KMS-11 (cell line): Measurements from ENCODE around the gene COLEC12.

ENCODE experiments used
- H2AFZ ChIP-seq: fragments of 200-600 bp; sonication (generic); 2 replicates; pipeline ENCODE4 v1.6.1; 2016; ENCODE audit warnings: antibody characterized with exemption, mixed run types, low read depth
- H3K27ac ChIP-seq: fragments of 200-600 bp; sonication (generic); 2 replicates; pipeline ENCODE4 v1.6.1; 2016; ENCODE audit warnings: mild to moderate bottlenecking, mixed run types
- H3K27me3 ChIP-seq: fragments of 200-600 bp; sonication (generic); 2 replicates; pipeline ENCODE4 v1.6.1; 2017; ENCODE audit warnings: mild to moderate bottlenecking, low read depth, mixed run types, moderate library complexity; ENCODE audit not compliant: insufficient read depth
- H3K36me3 ChIP-seq: fragments of 200-600 bp; sonication (generic); 2 replicates; pipeline ENCODE4 v1.6.1; 2017; ENCODE audit warnings: mild to moderate bottlenecking, mixed run types; ENCODE audit not compliant: insufficient read depth
- H3K4me1 ChIP-seq: fragments of 200-600 bp; sonication (generic); 2 replicates; pipeline ENCODE4 v1.6.1; 2016; ENCODE audit warnings: mild to moderate bottlenecking, low read depth, mixed run types; ENCODE audit not compliant: poor library complexity, severe bottlenecking
- H3K4me2 ChIP-seq: fragments of 200-600 bp; sonication (generic); 2 replicates; pipeline ENCODE4 v1.7.0; 2016; ENCODE audit warnings: mild to moderate bottlenecking, mixed run types
- H3K4me3 ChIP-seq: fragments of 200-600 bp; sonication (generic); IDR thresholded peaks from 2 replicates; pipeline ENCODE4 v1.6.1; 2017; ENCODE audit warnings: low read depth, low read length, mixed read lengths; ENCODE audit not compliant: insufficient read depth
- H3K79me2 ChIP-seq: fragments of 200-600 bp; sonication (generic); 2 replicates; pipeline ENCODE4 v1.6.1; 2016; ENCODE audit warnings: low read depth, mixed run types; ENCODE audit not compliant: insufficient read depth
- H3K9ac ChIP-seq: fragments of 200-600 bp; sonication (generic); 2 replicates; pipeline ENCODE4 v1.6.1; 2016; ENCODE audit warnings: mild to moderate bottlenecking, mixed run types
- H4K20me1 ChIP-seq: fragments of 200-600 bp; sonication (generic); 2 replicates; pipeline ENCODE4 v1.6.1; 2016; ENCODE audit warnings: mild to moderate bottlenecking, mixed run types; ENCODE audit not compliant: insufficient read depth
- TF ChIP-seq, protein P1 (sequence below): fragments of 200-600 bp; sonication (generic); conservative IDR thresholded peaks from 2 replicates; pipeline ENCODE4 v1.6.1; 2017; ENCODE audit warnings: low read depth, mild to moderate bottlenecking, antibody characterized with exemption, low read length, moderate library complexity, mixed read lengths

COLEC12 gene

DNA sequence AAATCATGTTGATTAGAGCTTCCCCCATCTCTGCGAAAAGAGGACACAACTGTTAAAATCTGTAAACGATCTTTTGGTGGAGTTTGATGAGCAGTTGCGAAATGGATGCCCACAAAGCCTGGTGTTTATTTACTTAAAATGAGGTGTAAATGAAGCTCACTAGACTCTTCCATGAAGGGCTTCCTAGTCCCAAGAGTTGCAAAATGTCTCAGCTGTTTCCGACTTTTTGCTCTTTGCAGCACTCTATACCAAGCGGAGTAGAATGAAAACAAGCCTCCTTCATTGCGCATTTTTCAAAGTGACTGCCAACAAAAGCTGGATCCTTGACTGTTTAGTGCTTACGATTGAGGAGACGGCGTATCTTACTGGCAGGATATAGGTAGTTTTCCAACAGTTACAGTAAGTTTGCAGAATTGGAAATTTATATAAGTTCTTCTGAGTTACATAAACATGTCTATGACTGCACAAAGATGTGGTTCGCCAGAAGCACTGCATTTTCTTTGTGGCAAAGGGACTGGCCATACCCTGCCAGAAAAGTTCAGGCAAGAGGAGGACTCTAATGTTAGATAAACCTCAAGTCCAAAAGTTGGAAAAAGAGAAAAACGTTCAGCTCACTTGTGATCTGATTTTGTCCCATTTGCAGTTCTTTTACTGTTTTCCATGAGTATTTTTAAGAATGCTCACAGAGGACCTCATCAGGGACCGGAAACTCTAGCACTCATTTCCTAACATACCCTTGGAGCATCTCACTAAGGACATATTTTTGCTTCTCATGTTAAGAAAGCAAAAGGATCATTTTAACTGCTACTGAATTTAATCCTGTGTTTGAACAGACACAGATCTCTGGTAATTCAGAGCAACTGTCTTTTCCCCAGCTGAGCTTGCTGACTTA is 42.7 kb downstream of the COLEC12 start:
- Histone ChIP-seq H4K20me1 (no peaks in the 10 kb centered on the region), H3K9ac (no peak overlapping the region), H2AFZ (no peak overlapping the region), H3K4me3 (no peak overlapping the region), H3K27me3 (no peaks in the 10 kb centered on the region), H3K27ac (no peak overlapping the region), H3K4me1 (no peaks in the 10 kb centered on the region), H3K79me2 (no peaks in the 10 kb centered on the region), H3K4me2 (no peak overlapping the region), H3K36me3 (no peaks in the 10 kb centered on the region)
- TF ChIP-seq, protein P1, sequence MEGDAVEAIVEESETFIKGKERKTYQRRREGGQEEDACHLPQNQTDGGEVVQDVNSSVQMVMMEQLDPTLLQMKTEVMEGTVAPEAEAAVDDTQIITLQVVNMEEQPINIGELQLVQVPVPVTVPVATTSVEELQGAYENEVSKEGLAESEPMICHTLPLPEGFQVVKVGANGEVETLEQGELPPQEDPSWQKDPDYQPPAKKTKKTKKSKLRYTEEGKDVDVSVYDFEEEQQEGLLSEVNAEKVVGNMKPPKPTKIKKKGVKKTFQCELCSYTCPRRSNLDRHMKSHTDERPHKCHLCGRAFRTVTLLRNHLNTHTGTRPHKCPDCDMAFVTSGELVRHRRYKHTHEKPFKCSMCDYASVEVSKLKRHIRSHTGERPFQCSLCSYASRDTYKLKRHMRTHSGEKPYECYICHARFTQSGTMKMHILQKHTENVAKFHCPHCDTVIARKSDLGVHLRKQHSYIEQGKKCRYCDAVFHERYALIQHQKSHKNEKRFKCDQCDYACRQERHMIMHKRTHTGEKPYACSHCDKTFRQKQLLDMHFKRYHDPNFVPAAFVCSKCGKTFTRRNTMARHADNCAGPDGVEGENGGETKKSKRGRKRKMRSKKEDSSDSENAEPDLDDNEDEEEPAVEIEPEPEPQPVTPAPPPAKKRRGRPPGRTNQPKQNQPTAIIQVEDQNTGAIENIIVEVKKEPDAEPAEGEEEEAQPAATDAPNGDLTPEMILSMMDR, result no peak

DNA sequence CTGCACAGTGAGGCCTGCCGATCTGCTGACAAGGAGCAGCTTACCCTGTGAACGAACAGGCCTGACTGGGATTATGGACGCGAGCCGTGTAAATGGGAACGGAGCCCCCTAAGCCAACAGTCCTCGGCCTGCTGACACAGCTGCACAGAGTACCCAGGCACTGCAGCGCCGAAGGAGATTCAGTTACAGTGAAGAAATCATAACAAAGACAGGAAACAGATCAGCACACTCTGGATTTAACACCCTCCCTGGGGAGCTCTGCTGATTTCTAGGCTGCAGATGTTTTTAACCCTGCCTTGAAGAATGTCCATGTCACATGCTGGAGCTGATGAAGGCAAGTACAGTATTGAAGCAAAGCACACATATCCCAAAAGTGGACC is 43.4 kb downstream of the COLEC12 start:
- TF ChIP-seq, protein P1, result no peak
- Histone ChIP-seq H3K27me3 (no peaks in the 10 kb centered on the region), H3K79me2 (no peaks in the 10 kb centered on the region), H3K4me2 (no peak overlapping the region), H3K36me3 (no peaks in the 10 kb centered on the region), H2AFZ (no peak overlapping the region), H3K9ac (no peak overlapping the region), H3K4me1 (no peaks in the 10 kb centered on the region), H4K20me1 (no peaks in the 10 kb centered on the region), H3K27ac (no peak overlapping the region), H3K4me3 (no peak overlapping the region)

DNA sequence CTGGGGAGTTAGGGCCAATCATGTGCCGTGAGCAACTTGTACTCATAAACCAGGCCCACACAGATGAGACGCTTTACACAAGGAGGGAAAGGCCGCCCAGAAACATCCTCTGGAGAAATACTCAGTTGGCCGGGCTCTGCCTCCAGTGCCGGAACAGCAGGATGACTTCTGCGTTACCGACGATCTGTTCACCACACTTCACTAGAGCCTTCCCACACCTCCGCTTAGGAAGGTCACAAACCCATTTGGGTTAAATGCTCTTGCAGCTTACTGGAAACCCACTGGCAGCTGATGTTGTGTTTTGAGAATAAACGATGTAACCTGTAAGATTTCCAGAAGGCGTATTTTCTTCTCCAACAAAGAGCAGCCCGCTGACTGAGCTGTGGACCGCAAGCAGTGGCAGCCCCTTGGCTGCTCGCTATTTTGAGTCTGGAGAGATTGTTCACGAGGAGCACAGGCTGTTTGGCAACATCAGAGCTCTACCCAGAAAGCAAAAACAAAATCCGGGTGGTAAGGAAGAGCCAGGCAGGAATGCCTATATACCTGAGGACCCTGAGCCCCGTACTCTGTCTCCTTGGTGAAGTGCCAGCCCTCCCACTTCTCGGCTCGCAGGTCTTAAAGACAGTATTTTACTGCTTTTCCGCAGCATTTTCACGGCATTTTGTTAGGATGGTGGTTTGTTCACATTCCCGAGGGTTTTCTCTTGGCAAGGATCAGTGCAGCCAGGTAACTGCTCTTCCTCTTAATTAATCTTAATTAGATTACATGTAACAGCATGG is 44.0 kb downstream of the COLEC12 start:
- Histone ChIP-seq H3K36me3 (no peaks in the 10 kb centered on the region), H2AFZ (no peak overlapping the region), H3K4me1 (no peaks in the 10 kb centered on the region), H3K27ac (no peak overlapping the region), H3K4me3 (no peak overlapping the region), H3K79me2 (no peaks in the 10 kb centered on the region), H3K27me3 (no peaks in the 10 kb centered on the region), H3K9ac (no peak overlapping the region), H3K4me2 (no peak overlapping the region), H4K20me1 (no peaks in the 10 kb centered on the region)
- TF ChIP-seq, protein P1, result no peak

DNA sequence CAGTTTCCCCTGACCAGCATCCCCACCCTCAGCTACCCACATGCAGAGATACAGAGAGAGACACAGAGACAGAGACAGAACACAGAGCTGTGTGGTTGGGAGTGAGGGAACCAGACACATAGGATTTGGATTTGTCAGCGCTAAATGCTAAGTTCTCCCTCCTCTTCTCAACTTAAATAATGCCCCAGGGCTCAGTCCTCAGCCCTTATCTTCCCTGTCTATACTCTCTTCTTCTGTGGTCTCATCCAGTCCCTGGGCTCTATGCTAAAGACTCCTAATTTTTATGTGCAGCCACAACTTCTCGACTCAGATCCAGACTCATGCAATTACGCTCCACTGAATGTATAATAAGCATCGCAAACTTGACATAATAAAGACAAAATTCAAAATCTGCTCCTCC is 47.1 kb downstream of the COLEC12 start:
- TF ChIP-seq, protein P1, result no peak
- no peaks in the 10 kb centered on the region for H3K4me1 ChIP-seq
- no peaks in the 10 kb centered on the region for H3K27me3 ChIP-seq
- H3K4me3 ChIP-seq, result no peak overlapping the region
- no peak overlapping the region for H3K27ac ChIP-seq
- no peak overlapping the region for H2AFZ ChIP-seq
- H3K79me2 ChIP-seq, result no peaks in the 10 kb centered on the region
- H3K36me3 ChIP-seq, result no peaks in the 10 kb centered on the region
- H4K20me1 ChIP-seq, result no peaks in the 10 kb centered on the region
- H3K9ac ChIP-seq, result no peak overlapping the region
- no peak overlapping the region for H3K4me2 ChIP-seq
